Ishikawa (cell line): ENCODE measurements around the gene RSAD1.

Experiments
- CREB1 ChIP-seq: IDR thresholded peaks from 2 replicates; pipeline ENCODE4 v1.6.1; 2012; ENCODE audit warnings: low read depth
- EP300 ChIP-seq: IDR thresholded peaks from 2 replicates; pipeline ENCODE4 v1.6.1; 2012; ENCODE audit warnings: borderline replicate concordance
- RAD21 ChIP-seq: IDR thresholded peaks from 2 replicates; pipeline ENCODE4 v1.6.1; 2012; ENCODE audit warnings: low read depth
- TAF1 ChIP-seq: IDR thresholded peaks from 2 replicates; pipeline ENCODE4 v1.6.1; 2012; ENCODE audit warnings: low read depth, mild to moderate bottlenecking
- USF1 ChIP-seq: IDR thresholded peaks from 2 replicates; pipeline ENCODE4 v1.6.1; 2012
- TF ChIP-seq, protein P1 (sequence below): IDR thresholded peaks from 2 replicates; pipeline ENCODE4 v1.6.1; 2012; ENCODE audit warnings: low read depth, mild to moderate bottlenecking

DNA sequence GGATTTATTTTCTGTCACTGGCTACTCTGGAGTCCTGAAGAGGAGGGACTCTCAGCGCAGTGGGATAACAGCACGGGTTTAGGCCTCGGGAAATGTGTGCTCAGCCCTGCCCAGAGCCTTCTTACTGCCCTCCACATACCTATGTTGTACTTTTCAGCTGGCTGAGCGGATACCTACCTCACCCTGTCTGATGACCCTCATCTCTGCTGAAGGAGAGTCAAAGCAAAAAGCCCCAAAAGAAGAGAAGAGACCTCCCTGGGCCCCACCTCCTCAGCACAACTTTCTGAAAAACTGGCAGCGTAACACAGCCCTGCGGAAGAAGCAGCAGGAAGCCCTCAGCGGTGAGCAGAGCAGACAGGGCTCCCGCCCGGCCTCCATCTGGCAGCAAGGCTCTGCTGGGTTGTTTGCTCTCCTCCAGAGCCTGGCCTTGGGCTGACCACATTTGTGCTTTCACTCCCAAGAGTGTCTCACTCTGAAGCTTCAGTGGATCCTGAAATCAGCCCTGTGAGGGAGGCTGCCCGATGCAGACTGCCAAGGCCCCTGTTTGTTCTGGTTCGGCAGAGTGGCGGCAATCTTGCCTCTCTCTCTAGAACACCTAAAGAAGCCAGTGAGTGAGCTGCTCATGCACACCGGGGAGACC lies 39.8 kb downstream of the RSAD1 start:
- TF ChIP-seq USF1 (no peak), RAD21 (no peak), EP300 (no peak), TAF1 (no peak), CREB1 (no peak)
- TF ChIP-seq, protein P1, sequence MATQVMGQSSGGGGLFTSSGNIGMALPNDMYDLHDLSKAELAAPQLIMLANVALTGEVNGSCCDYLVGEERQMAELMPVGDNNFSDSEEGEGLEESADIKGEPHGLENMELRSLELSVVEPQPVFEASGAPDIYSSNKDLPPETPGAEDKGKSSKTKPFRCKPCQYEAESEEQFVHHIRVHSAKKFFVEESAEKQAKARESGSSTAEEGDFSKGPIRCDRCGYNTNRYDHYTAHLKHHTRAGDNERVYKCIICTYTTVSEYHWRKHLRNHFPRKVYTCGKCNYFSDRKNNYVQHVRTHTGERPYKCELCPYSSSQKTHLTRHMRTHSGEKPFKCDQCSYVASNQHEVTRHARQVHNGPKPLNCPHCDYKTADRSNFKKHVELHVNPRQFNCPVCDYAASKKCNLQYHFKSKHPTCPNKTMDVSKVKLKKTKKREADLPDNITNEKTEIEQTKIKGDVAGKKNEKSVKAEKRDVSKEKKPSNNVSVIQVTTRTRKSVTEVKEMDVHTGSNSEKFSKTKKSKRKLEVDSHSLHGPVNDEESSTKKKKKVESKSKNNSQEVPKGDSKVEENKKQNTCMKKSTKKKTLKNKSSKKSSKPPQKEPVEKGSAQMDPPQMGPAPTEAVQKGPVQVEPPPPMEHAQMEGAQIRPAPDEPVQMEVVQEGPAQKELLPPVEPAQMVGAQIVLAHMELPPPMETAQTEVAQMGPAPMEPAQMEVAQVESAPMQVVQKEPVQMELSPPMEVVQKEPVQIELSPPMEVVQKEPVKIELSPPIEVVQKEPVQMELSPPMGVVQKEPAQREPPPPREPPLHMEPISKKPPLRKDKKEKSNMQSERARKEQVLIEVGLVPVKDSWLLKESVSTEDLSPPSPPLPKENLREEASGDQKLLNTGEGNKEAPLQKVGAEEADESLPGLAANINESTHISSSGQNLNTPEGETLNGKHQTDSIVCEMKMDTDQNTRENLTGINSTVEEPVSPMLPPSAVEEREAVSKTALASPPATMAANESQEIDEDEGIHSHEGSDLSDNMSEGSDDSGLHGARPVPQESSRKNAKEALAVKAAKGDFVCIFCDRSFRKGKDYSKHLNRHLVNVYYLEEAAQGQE: no peak
